H1 (cell line): ENCODE measurements around the gene RNF126. TPM values are rescaled to one million over a fixed set of nuclear protein-coding genes. Genes with fewer than 3 reads are reported as not detected.

ENCODE experiments used
- CTCF ChIA-PET: fragments of 300-600 bp; sonication (Branson Sonifier 250); formaldehyde crosslinking; loops from one replicate; lab custom pipeline; 2021; ENCODE audit not compliant: partially characterized antibody; lab: Charles Lee
- POLR2A ChIA-PET: fragments of 300-600 bp; sonication (Branson Sonifier 250); formaldehyde crosslinking; loops from one replicate; lab custom pipeline; 2021; ENCODE audit warnings: inconsistent platforms; ENCODE audit not compliant: partially characterized antibody; lab: Charles Lee
- DNase-seq, 2 experiments: peaks; one replicate each; pipeline versions ENCODE4 v3.0.0 to v3.0.0-alpha.2; 2010 to 2022; ENCODE audit warnings: low spot score in 2 of 2, low read depth in 1 of 2, mixed read lengths in 1 of 2
- FAIRE-seq: peaks from 2 replicates; lab custom pipeline; 2011; peaks lifted over from hg19 to GRCh38; lab: Jason Lieb, UNC
- H2AFZ ChIP-seq: 2 replicates; pipeline ENCODE4 v1.8.1; 2012; ENCODE audit warnings: low read length, inconsistent platforms
- H2AK5ac ChIP-seq: 2 replicates; pipeline ENCODE4 v1.6.1; 2013; ENCODE audit warnings: low read depth, low read length
- H2BK120ac ChIP-seq: replicated peaks from 2 replicates; pipeline ENCODE3; 2013; ENCODE audit warnings: low read depth, low read length, inconsistent platforms
- H2BK12ac ChIP-seq: 2 replicates; pipeline ENCODE4 v1.6.1; 2013; ENCODE audit warnings: low read depth, low read length
- H2BK15ac ChIP-seq: 2 replicates; pipeline ENCODE4 v1.6.1; 2013; ENCODE audit warnings: low read length
- H2BK20ac ChIP-seq: 2 replicates; pipeline ENCODE4 v1.6.1; 2013; ENCODE audit warnings: low read length
- H2BK5ac ChIP-seq: 2 replicates; pipeline ENCODE4 v1.6.1; 2013; ENCODE audit warnings: low read depth, low read length
- H3K14ac ChIP-seq: 2 replicates; pipeline ENCODE4 v1.6.1; 2013; ENCODE audit warnings: inconsistent platforms; ENCODE audit not compliant: insufficient read length
- H3K18ac ChIP-seq: 2 replicates; pipeline ENCODE4 v1.6.1; 2013; ENCODE audit warnings: low read length; ENCODE audit errors: extremely low read depth
- H3K23ac ChIP-seq: 2 replicates; pipeline ENCODE4 v1.6.1; 2013; ENCODE audit warnings: inconsistent platforms; ENCODE audit not compliant: insufficient read length
- H3K23me2 ChIP-seq: 2 replicates; pipeline ENCODE4 v1.6.1; 2013; ENCODE audit warnings: low read depth, low read length
- H3K27ac ChIP-seq: 2 replicates; pipeline ENCODE4 v1.6.1; 2011; ENCODE audit warnings: low read depth, low read length, inconsistent platforms
- H3K27me3 ChIP-seq, 4 experiments: replicated peaks in 1 of 4; 1 replicate in 1 of 4; 2 replicates in 3 of 4; pipeline versions ENCODE4 v1.6.1 to v1.8.1; 2011 to 2013; ENCODE audit warnings: low read length in 3 of 4, mild to moderate bottlenecking in 3 of 4, inconsistent platforms in 2 of 4, mixed read lengths in 2 of 4, moderate library complexity in 1 of 4; ENCODE audit not compliant: control insufficient read depth in 3 of 4, insufficient read depth in 3 of 4; ENCODE audit errors: extremely low read depth in 1 of 4
- H3K36me3 ChIP-seq, 4 experiments: 2 replicates each; pipeline versions ENCODE4 v1.6.1 to v1.8.1; 2011 to 2013; ENCODE audit warnings: mild to moderate bottlenecking in 4 of 4, low read length in 3 of 4, moderate library complexity in 2 of 4, control low read depth in 1 of 4, inconsistent platforms in 1 of 4; ENCODE audit not compliant: insufficient read depth in 4 of 4, control insufficient read depth in 2 of 4
- H3K4ac ChIP-seq: replicated peaks from 2 replicates; pipeline ENCODE3; 2013; ENCODE audit warnings: low read length, low read depth, mixed read lengths, inconsistent platforms; ENCODE audit not compliant: insufficient read length
- H3K4me1 ChIP-seq, 4 experiments: replicated peaks in 1 of 4; 1 replicate in 1 of 4; 2 replicates in 3 of 4; pipeline versions ENCODE4 v1.6.1 to v1.8.1; 2011 to 2013; ENCODE audit warnings: low read length in 3 of 4, inconsistent platforms in 2 of 4, mixed read lengths in 1 of 4; ENCODE audit not compliant: insufficient read depth in 4 of 4, control insufficient read depth in 3 of 4
- H3K4me2 ChIP-seq, 2 experiments: 2 replicates each; pipeline versions ENCODE4 v1.6.1 to v1.8.1; 2011 to 2013; ENCODE audit warnings: low read depth in 2 of 2, low read length in 2 of 2, control low read depth in 1 of 2, inconsistent platforms in 1 of 2, mild to moderate bottlenecking in 1 of 2; ENCODE audit not compliant: insufficient read depth in 1 of 2
- H3K4me3 ChIP-seq, 4 experiments: fragments of 200-600, 300-600 bp in 1 of 4; sonication (generic), shearing (Covaris generic), sonication (Bioruptor Twin) in 1 of 4; 2 replicates each; pipeline versions ENCODE4 v1.5.1 to v1.8.1; 2011 to 2016; ENCODE audit warnings: low read length in 4 of 4, low read depth in 3 of 4, control low read depth in 2 of 4, inconsistent platforms in 2 of 4, mild to moderate bottlenecking in 2 of 4, mixed read lengths in 1 of 4, moderate library complexity in 1 of 4; ENCODE audit not compliant: insufficient read depth in 2 of 4; ENCODE audit errors: extremely low read depth in 1 of 4
- H3K56ac ChIP-seq: replicated peaks from 2 replicates; pipeline ENCODE3; 2013; ENCODE audit warnings: low read depth, mild to moderate bottlenecking, mixed read lengths, low read length, inconsistent platforms; ENCODE audit not compliant: insufficient read length
- H3K79me1 ChIP-seq: 2 replicates; pipeline ENCODE4 v1.6.1; 2013; ENCODE audit warnings: low read depth, low read length, control low read depth
- H3K79me2 ChIP-seq, 2 experiments: 2 replicates each; pipeline versions ENCODE4 v1.6.1 to v1.8.1; 2012 to 2013; ENCODE audit warnings: low read length in 2 of 2, mild to moderate bottlenecking in 2 of 2, inconsistent platforms in 1 of 2; ENCODE audit not compliant: insufficient read depth in 2 of 2, control insufficient read depth in 1 of 2
- H3K9ac ChIP-seq, 4 experiments: replicated peaks in 1 of 4; 1 replicate in 1 of 4; 2 replicates in 3 of 4; pipeline versions ENCODE4 v1.6.1 to v1.8.1; 2011 to 2013; ENCODE audit warnings: low read depth in 3 of 4, low read length in 3 of 4, control low read depth in 2 of 4, mild to moderate bottlenecking in 2 of 4, moderate library complexity in 2 of 4, inconsistent platforms in 1 of 4; ENCODE audit errors: extremely low read depth in 1 of 4
- H3K9me3 ChIP-seq, 2 experiments: 2 replicates each; pipeline versions ENCODE4 v1.6.1 to v1.8.1; 2012 to 2013; ENCODE audit warnings: mild to moderate bottlenecking in 2 of 2, moderate library complexity in 2 of 2, control low read depth in 1 of 2, inconsistent platforms in 1 of 2, low read depth in 1 of 2, low read length in 1 of 2, mixed read lengths in 1 of 2; ENCODE audit not compliant: insufficient read depth in 2 of 2
- H4K20me1 ChIP-seq, 2 experiments: replicated peaks in 1 of 2; 2 replicates each; pipeline versions ENCODE3 to v1.8.1; 2011 to 2013; ENCODE audit warnings: inconsistent platforms in 2 of 2, low read length in 2 of 2, mild to moderate bottlenecking in 1 of 2; ENCODE audit not compliant: insufficient read depth in 2 of 2, control insufficient read depth in 1 of 2
- H4K5ac ChIP-seq: 2 replicates; pipeline ENCODE4 v1.6.1; 2013; ENCODE audit warnings: low read length, low read depth, mixed read lengths, inconsistent platforms; ENCODE audit not compliant: insufficient read length
- H4K8ac ChIP-seq: 2 replicates; pipeline ENCODE4 v1.8.0; 2013; ENCODE audit warnings: mild to moderate bottlenecking, moderate library complexity, low read length, inconsistent platforms; ENCODE audit not compliant: insufficient read depth; ENCODE audit errors: extremely low read depth
- H4K91ac ChIP-seq: replicated peaks from 2 replicates; pipeline ENCODE3; 2013; ENCODE audit warnings: low read length, mixed read lengths, inconsistent platforms; ENCODE audit not compliant: insufficient read length
- ASH2L ChIP-seq: fragments of 200-600, 300-600 bp; sonication (generic); IDR thresholded peaks from one replicate; pipeline ENCODE4 v1.7.1; 2017; ENCODE audit warnings: low read length
- CBX5 ChIP-seq: fragments of 300-800, 300-1000 bp; sonication (generic); IDR thresholded peaks from 2 replicates; pipeline ENCODE4 v1.7.1; 2016; ENCODE audit warnings: antibody characterized with exemption, low read length, low read depth
- JUND ChIP-seq: IDR thresholded peaks from 2 replicates; pipeline ENCODE4 v1.6.1; 2011; ENCODE audit warnings: mild to moderate bottlenecking, improper control_type of control experiment, low read length
- TBP ChIP-seq: IDR thresholded peaks from 2 replicates; pipeline ENCODE4 v1.6.1; 2011; ENCODE audit warnings: low read depth, low read length, improper control_type of control experiment
- TCF12 ChIP-seq: IDR thresholded peaks from 2 replicates; pipeline ENCODE4 v1.6.1; 2011; ENCODE audit warnings: low read depth, mild to moderate bottlenecking, low read length
- WGBS, 2 experiments: shearing (Covaris generic) in 1 of 2; methylation state at CpG; one replicate each; pipeline versions ENCODE4 v1.1.6 to v1.1.7; 2013 to 2015; ENCODE audit warnings: low lambda C conversion rate in 2 of 2, mixed read lengths in 2 of 2, inconsistent platforms in 1 of 2, low coverage in 1 of 2, missing lambda C conversion rate in 1 of 2; ENCODE audit not compliant: insufficient replicate concordance in 2 of 2, insufficient coverage in 1 of 2, insufficient read length in 1 of 2; ENCODE audit errors: extremely low coverage in 1 of 2, missing lambda C conversion rate in 1 of 2; 5-methylcytosine and 5-hydroxymethylcytosine counted together
- polyA plus RNA-seq, 7 experiments: library from polyadenylated mRNA; depleted of rRNA in 3 of 7; stranded (reverse) in 5 of 7; unstranded in 2 of 7; fragments of >200 nt in 5 of 7; fragments of 200-250 nt in 2 of 7; gene quantifications; 1 replicate in 5 of 7; 2 replicates in 1 of 7; 4 replicates in 1 of 7; pipeline versions ENCODE4 v1.2.1 to v1.2.3, GENCODE V29; 2011 to 2013; ENCODE audit warnings: missing spikeins in 2 of 7, mixed read lengths in 2 of 7
- total RNA-seq: library from RNA; stranded (reverse); fragmentation: NEBNext Ultra II Directional; extraction: Animal tissue kit (Norgen Biotek cat#: 25700); gene quantifications from 2 replicates; pipeline ENCODE4 v1.2.1, GENCODE V29; 2021

RNF126 gene
- total and polyA plus RNA-seq, 2 of the 8 experiments (the other 6 are each of a cell fraction or from before 2014, with no cell fraction given): 21.8 to 68.0 TPM

- Histone ChIP-seq H3K23ac (no peak overlapping the region), H4K5ac (no peak overlapping the region), H3K4me1 (no peaks in the 10 kb centered on the region), H2AFZ (no peak overlapping the region), H4K8ac (no peak overlapping the region; the same call in 1 of the 2 replicates), H3K4me3 (no peak overlapping the region), H3K56ac (no peak overlapping the region), H2BK12ac (no peak overlapping the region), H3K79me1 (no peaks in the 10 kb centered on the region), H2AK5ac (no peak overlapping the region), H4K91ac (no peak overlapping the region), H3K79me2 (no peaks in the 10 kb centered on the region), H3K18ac (no peak overlapping the region), H3K27ac (no peak overlapping the region), H4K20me1 (peaks cover 0 to 5% of the 10 kb centered on the region in 2 experiments), H2BK120ac (no peak overlapping the region), H3K36me3 (peaks cover 0 to 16% (median 6%) of the 10 kb centered on the region in 4 experiments; a peak in 3 of 8 replicates), H2BK15ac (no peak overlapping the region), H3K4me2 (no peak overlapping the region), H3K9ac (no peak overlapping the region), H3K27me3 (no peaks in the 10 kb centered on the region), H3K4ac (no peak overlapping the region), H3K14ac (no peak overlapping the region), H3K9me3 (no peaks in the 10 kb centered on the region), H2BK5ac (no peak overlapping the region), H2BK20ac (no peak overlapping the region), H3K23me2 (no peaks in the 10 kb centered on the region)
- DNase-seq: no peak
- WGBS, 2 experiments: 97% methylated on average over 28 of the region's 33 CpGs; no CpG with 5 or more reads in 1 of the 2 experiments
- CTCF ChIA-PET: interaction anchor here (0.7 to 1.5 kb wide), 5 partner anchors 10 to 102 kb away, joined by 3 to 7 read pairs (median 4); partner anchors contain the start of gene HCN2
- POLR2A ChIA-PET: interaction anchor here (0.9 to 1.6 kb wide), 5 partner anchors 9 to 41 kb away, joined by 3 to 6 read pairs (median 4); no protein-coding TSS in a partner anchor
- FAIRE-seq: no peak
- no peak for TF ChIP-seq CBX5
- no peak for TF ChIP-seq ASH2L
- TF ChIP-seq TCF12: no peak
- TF ChIP-seq JUND: no peak
- TF ChIP-seq TBP: no peak
Observed at GRCh38 chr19:612941-613340, 50.1 kb downstream of the RNF126 start.
